Left ventricle myocardium inferior (tissue), 1 donor: ENCODE measurements around the gene SEMA4D. TPM values are rescaled to one million over a fixed set of nuclear protein-coding genes. Genes with fewer than 3 reads are reported as not detected.

ENCODE experiments used
- DNase-seq: peaks from one replicate; pipeline ENCODE4 v3.0.0-alpha.2; 2020
- H3K27ac ChIP-seq: fragments of 200-600 bp; replicated peaks from 2 replicates; pipeline ENCODE4 v1.8.0; 2021
- H3K27me3 ChIP-seq: fragments of 200-600 bp; 2 replicates; pipeline ENCODE4 v1.8.0; 2021; ENCODE audit warnings: low read depth
- H3K36me3 ChIP-seq: fragments of 200-600 bp; 2 replicates; pipeline ENCODE4 v1.8.0; 2021
- H3K4me1 ChIP-seq: fragments of 200-600 bp; 2 replicates; pipeline ENCODE4 v1.8.0; 2021
- H3K4me3 ChIP-seq: fragments of 200-600 bp; 2 replicates; pipeline ENCODE4 v1.8.0; 2021; ENCODE audit warnings: mild to moderate bottlenecking, moderate library complexity
- H3K9me3 ChIP-seq: fragments of 200-600 bp; replicated peaks from 2 replicates; pipeline ENCODE4 v1.8.0; 2021
- CTCF ChIP-seq: fragments of 200-600 bp; IDR thresholded peaks from 2 replicates; pipeline ENCODE4 v1.8.0; 2021; ENCODE audit warnings: antibody characterized with exemption, mild to moderate bottlenecking, borderline replicate concordance
- intact Hi-C: fragments of 100-400 bp; cut with micrococcal nuclease; formaldehyde crosslinking; loops from one replicate; pipeline ENCODE4 v1.11.0; 2022
- total RNA-seq: library from RNA; stranded (reverse); fragmentation: NEBNext Ultra II Directional; extraction: Animal tissue kit (Norgen Biotek cat#: 25700); gene quantifications from one replicate; pipeline ENCODE4 v1.2.1, GENCODE V29; 2021
- donor health status: DM: no; HTN: yes; CAD: no; lungs with severe emphysema.

SEMA4D gene
- total RNA-seq, 1 donor from 2014 or later: 17.1 TPM

GRCh38 chr9:89427621-89428221, 70.2 kb downstream of the SEMA4D start:
- TF ChIP-seq CTCF: no peak
- H3K4me1 ChIP-seq: peaks cover 17% of the 10 kb centered on the region

GRCh38 chr9:89426384-89426961, 71.4 kb downstream of the SEMA4D start:
- H3K27me3 ChIP-seq: no peaks in the 10 kb centered on the region
- TF ChIP-seq CTCF: no peak
- H3K4me1 ChIP-seq: peaks cover 6% of the 10 kb centered on the region
- intact Hi-C loops: no loop called here
- H3K36me3 ChIP-seq: no peaks in the 10 kb centered on the region
- no peaks in the 10 kb centered on the region for H3K9me3 ChIP-seq
- no peak overlapping the region for H3K4me3 ChIP-seq
- H3K27ac ChIP-seq: no peak overlapping the region
- no peak for DNase-seq

More at GRCh38 chr9:89427621-89428221, 70.2 kb downstream of the SEMA4D start:
- H3K36me3 ChIP-seq: no peaks in the 10 kb centered on the region
- no peak for DNase-seq
- no peak overlapping the region for H3K27ac ChIP-seq
- H3K9me3 ChIP-seq: no peaks in the 10 kb centered on the region
- intact Hi-C loops: no loop called here
- no peak overlapping the region for H3K4me3 ChIP-seq
- H3K27me3 ChIP-seq: no peaks in the 10 kb centered on the region

- Histone ChIP-seq H3K27me3 (no peaks in the 10 kb centered on the region), H3K36me3 (no peaks in the 10 kb centered on the region), H3K9me3 (no peaks in the 10 kb centered on the region), H3K4me3 (no peak overlapping the region), H3K4me1 (peaks cover 2% of the 10 kb centered on the region), H3K27ac (no peak overlapping the region)
- TF ChIP-seq CTCF: no peak
- intact Hi-C loops: no loop called here
- DNase-seq: no peak
These were observed 72.0 kb downstream of the SEMA4D start for GRCh38 chr9:89425921-89426383.

DNA sequence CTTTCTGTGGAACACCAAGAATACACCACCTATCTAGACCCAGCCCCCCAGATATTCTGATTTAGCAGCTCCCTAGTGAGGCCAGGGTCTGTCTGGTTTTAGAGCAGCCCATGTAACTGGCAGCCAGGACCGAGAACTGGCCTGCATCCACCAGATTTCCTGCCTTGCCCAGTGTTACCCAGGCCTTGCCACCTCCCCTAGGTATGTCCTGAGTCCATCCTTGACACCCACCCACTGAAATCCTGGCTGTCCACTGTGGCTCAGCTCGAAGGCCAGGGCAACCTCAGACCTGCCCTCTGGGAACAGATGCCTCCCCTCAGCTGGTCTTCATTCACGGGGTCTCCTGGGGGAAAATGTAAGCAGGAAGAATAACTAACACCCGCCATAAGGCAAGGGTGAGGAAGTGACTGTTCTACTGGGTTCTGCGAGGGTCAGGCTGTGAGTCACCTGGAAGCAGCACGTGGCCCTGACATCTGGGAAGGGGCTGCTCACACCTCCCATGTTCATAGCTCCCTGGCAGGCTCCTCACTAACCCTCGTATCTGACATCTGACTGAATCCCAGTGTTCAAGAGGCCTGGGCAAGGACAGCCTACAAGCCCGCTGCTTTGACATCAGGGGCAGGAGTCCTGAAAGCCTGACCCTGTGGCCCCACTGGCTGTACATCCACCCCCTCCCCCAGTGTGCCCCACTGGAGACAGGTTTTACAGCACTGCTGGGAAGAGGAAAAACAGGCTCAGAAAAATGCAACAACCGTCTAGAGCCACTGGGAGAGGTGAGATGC, 72.7 kb downstream of the SEMA4D start:
- Histone ChIP-seq H3K4me1 (no peaks in the 10 kb centered on the region), H3K27me3 (no peaks in the 10 kb centered on the region), H3K4me3 (no peak overlapping the region), H3K36me3 (no peaks in the 10 kb centered on the region), H3K27ac (no peak overlapping the region), H3K9me3 (no peaks in the 10 kb centered on the region)
- no peak for TF ChIP-seq CTCF
- DNase-seq: no peak
- intact Hi-C loops: no loop called here

DNA sequence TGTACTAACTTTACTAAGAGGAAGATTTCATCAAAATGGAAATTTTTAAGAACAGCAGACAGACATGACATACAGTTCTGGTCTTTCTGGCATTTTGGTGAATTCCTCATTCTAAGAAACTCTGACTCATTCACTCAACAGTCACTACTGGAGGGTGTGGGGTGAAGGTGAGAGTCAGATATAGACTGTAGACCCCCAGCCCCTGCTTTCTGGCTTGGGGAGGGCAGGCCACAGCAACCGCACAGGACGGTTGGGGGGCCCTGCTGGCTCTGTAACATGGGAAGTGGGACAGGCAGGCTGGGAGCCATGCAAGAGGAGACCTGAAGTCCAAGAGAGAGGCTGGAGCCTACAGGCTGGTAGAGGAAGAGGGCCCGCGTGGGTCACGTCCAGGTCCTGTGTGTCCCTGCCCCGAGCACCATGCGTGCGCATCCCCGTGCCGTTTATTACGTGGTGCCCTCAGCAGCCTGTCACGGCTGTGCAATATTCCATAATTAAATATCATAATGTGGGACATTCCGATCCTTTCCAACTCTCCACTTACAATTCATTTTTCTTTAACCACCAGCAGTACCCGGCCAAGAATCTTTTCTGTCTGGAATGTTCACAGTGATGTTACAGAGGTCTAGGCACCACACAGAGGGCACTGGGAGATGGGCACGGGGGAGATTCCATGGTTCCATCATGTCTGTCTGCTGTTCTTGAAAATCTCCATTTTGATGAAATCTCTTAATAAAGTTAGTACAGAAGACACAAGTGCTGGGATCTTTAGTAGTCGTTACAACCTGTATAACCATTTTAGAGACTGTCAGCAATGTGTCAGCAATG, 75.5 kb downstream of the SEMA4D start:
- H3K27ac ChIP-seq: no peak overlapping the region
- no peaks in the 10 kb centered on the region for H3K9me3 ChIP-seq
- H3K36me3 ChIP-seq: no peaks in the 10 kb centered on the region
- H3K27me3 ChIP-seq: no peaks in the 10 kb centered on the region
- no peak for DNase-seq
- no peak for TF ChIP-seq CTCF
- intact Hi-C loops: no loop called here
- H3K4me3 ChIP-seq: no peak overlapping the region
- H3K4me1 ChIP-seq: peaks cover 12% of the 10 kb centered on the region
